Mesodermal cell (in vitro differentiated cells): ENCODE measurements around the gene CAMKK2.
"Not testable (repeated sequence)": the region's sequence is repeated elsewhere in the genome, so short reads cannot be mapped to it uniquely, and the experiment has no call there.

Experiments
- H3K27ac ChIP-seq: 2 replicates; pipeline ENCODE4 v1.7.0; 2013; ENCODE audit warnings: mild to moderate bottlenecking, low read depth, low read length, moderate library complexity; ENCODE audit not compliant: severe bottlenecking
- H3K36me3 ChIP-seq: 2 replicates; pipeline ENCODE4 v1.7.1; 2013; ENCODE audit warnings: mild to moderate bottlenecking, low read length, moderate library complexity; ENCODE audit not compliant: control insufficient read depth, insufficient read depth
- H3K4me1 ChIP-seq: one replicate; pipeline ENCODE4 v1.7.1; 2013; ENCODE audit warnings: mild to moderate bottlenecking, low read length; ENCODE audit not compliant: insufficient read depth, control insufficient read depth, poor library complexity, severe bottlenecking
- H3K4me3 ChIP-seq: 2 replicates; pipeline ENCODE4 v1.7.0; 2013; ENCODE audit warnings: low read length, control low read depth, mild to moderate bottlenecking; ENCODE audit not compliant: insufficient read depth, poor library complexity, severe bottlenecking; ENCODE audit errors: extremely low read depth
- H3K9me3 ChIP-seq: 2 replicates; pipeline ENCODE4 v1.7.1; 2013; ENCODE audit warnings: mild to moderate bottlenecking, low read length, moderate library complexity; ENCODE audit not compliant: control insufficient read depth
- WGBS, 2 experiments: methylation state at CpG; one replicate each; pipeline ENCODE4 v1.1.5; 2013; ENCODE audit warnings: missing lambda C conversion rate in 2 of 2; ENCODE audit not compliant: insufficient coverage in 2 of 2; 5-methylcytosine and 5-hydroxymethylcytosine counted together

Gene CAMKK2

GRCh38 chr12:121326996-121327674 lies 30.6 kb upstream of the CAMKK2 start:
- no peaks in the 10 kb centered on the region for H3K4me1 ChIP-seq
- no peak overlapping the region for H3K4me3 ChIP-seq
- WGBS, 2 experiments, result 97% methylated on average over 20 of the region's 21 CpGs
- no peaks in the 10 kb centered on the region for H3K9me3 ChIP-seq
- no peak overlapping the region for H3K27ac ChIP-seq
- H3K36me3 ChIP-seq, result peaks cover 89% of the 10 kb centered on the region

DNA sequence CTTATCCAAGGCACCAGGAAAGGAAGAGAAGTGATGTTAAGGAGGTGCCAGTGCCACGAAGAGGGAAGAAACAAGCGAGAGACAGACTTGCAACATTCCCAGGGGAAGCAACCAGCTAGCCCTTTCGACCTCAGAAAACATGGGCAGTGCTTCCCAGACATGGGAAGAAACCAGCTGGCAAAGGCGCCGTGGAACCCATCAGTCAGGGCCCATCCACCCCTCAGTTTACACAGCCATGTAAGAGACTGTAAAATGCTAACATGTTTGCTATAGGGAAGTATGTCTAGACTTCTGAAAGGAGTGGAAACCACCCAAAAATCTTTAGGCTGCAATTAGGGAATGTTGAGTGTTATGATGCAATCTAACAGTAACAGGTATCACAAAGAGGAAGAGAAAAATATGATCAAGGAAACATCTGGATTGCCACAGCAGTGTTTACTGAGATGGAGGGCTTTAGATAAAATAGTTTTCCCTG lies 29.4 kb upstream of the CAMKK2 start:
- WGBS, 2 experiments, result 90 to 94% methylated on average over 2 to 3 of the region's 5 CpGs
- H3K36me3 ChIP-seq, result peaks cover 83% of the 10 kb centered on the region
- no peak overlapping the region for H3K27ac ChIP-seq
- H3K4me1 ChIP-seq, result no peaks in the 10 kb centered on the region
- H3K4me3 ChIP-seq, result no peak overlapping the region
- no peaks in the 10 kb centered on the region for H3K9me3 ChIP-seq

DNA sequence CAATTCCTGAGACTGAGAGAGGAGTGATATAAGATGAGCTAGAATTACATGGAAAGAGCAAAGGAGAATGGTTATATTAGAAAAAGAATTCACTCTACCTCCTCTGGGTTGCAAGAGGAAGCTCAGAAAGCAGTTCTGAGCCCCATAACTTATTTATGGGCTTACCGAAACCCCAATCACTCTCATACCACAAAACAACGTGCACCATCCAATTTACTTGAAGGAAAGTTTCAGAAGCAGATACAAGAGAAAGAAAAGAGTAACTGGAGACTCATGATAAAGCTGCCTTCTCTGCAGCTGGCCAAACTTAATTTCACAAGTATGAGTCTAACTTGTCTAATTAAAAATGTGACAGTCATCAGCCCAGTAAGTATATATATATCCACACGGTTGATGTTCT lies 27.4 kb upstream of the CAMKK2 start:
- WGBS, 2 experiments, result no CpG with 5 or more reads among the region's 3 CpGs
- H3K27ac ChIP-seq, result no peak overlapping the region
- H3K4me3 ChIP-seq, result no peak overlapping the region
- H3K9me3 ChIP-seq, result no peaks in the 10 kb centered on the region
- peaks cover 72% of the 10 kb centered on the region for H3K36me3 ChIP-seq
- no peaks in the 10 kb centered on the region for H3K4me1 ChIP-seq

DNA sequence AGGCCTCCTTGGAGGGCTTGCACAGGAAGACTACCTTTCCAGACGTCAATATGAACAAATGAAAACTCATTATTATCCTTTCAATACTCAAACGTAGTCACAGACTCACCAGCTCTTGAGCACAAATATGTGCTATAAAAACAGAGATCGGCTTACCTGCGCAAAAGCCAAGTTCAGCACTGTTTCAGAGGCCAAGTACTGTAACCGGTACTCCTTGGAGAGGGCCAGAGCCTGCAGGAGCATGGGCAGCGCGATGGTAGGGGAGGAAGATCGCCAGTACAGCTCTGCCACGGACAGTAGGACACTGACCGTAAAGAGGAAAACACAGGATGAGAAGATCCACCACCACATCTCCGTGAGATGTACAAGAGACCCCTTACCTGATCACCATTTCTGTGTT lies 21.6 kb upstream of the CAMKK2 start:
- 94 to 98% methylated on average over 7 to 8 of the region's 11 CpGs for WGBS, 2 experiments
- Histone ChIP-seq H3K9me3 (no peaks in the 10 kb centered on the region), H3K27ac (no peak overlapping the region), H3K4me3 (no peak overlapping the region), H3K4me1 (no peaks in the 10 kb centered on the region), H3K36me3 (peaks cover 49% of the 10 kb centered on the region)

DNA sequence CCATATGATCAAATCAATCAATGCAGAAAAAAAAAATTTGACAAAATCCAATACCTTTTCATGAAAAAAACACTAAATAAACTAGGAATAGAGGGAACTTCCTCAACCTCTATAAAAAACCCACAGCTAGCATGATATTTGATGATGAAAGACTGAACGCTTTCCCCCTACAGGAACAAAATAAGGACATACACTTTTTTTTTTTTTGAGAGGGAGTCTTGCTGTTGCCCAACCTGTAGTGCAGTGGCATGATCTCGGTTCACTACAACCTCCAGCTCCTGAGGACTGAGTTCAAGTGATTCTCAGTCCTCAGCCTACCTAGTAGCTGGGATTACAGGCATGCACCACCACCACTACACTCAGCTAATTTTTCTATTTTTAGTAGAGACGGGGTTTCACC lies 17.9 kb upstream of the CAMKK2 start:
- Histone ChIP-seq H3K36me3 (peaks cover 60% of the 10 kb centered on the region), H3K4me1 (no peaks in the 10 kb centered on the region), H3K27ac (no peak overlapping the region), H3K9me3 (no peaks in the 10 kb centered on the region), H3K4me3 (no peak overlapping the region)
- WGBS, 2 experiments, result 100% methylated on average over 2 of the region's 3 CpGs

DNA sequence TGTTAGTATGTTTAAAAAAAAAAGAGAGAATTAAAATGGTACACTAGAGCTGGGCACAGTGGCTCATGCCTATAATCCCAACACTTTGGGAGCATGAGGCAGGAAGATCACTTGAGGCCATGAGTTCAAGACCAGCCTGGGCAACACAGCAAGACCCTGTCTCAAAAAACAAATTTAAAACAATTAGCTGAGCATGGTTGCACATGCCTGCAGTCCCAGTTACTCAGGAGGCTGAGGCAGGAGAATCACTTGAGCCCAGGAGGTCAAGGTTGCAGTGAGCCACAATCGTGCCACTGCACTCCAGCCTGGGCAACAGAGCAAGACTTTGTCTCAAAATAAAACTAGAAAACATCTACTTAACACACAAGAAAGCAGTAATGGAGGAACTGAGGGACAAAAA lies 13.7 kb upstream of the CAMKK2 start:
- peaks cover 51% of the 10 kb centered on the region for H3K36me3 ChIP-seq
- 80 to 89% methylated on average over 1 of the region's 1 CpG for WGBS, 2 experiments
- H3K27ac ChIP-seq, H3K4me3 ChIP-seq, H3K9me3 ChIP-seq, H3K4me1 ChIP-seq: not testable (repeated sequence)

- not testable (repeated sequence) for H3K27ac ChIP-seq, H3K9me3 ChIP-seq, H3K4me1 ChIP-seq, H3K4me3 ChIP-seq
- H3K36me3 ChIP-seq, result peaks cover 42% of the 10 kb centered on the region
- 100% methylated on average over 5 to 6 of the region's 8 CpGs for WGBS, 2 experiments
Measured at GRCh38 chr12:121307397-121307796, 10.9 kb upstream of the CAMKK2 start.

DNA sequence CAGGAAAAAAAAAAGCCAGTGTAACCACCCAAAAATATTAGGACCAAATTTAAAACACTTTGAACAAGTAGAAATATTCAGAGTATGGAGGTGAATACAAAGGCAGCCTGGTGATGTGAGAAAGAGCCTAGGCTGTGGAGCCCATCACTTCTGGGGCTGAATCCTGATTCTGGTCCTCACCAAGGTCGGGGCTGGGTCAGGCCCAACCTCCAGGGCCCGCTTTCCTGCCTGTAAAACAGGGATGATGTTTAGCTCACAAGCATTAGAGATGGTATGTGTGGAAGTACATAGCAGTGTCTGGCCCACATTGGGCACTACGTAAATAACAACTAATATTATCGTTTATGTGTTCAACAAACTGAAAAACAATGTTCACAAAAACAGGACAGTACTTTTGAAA lies 7.8 kb upstream of the CAMKK2 start:
- Histone ChIP-seq H3K27ac (no peak overlapping the region), H3K4me1 (no peaks in the 10 kb centered on the region), H3K4me3 (no peak overlapping the region), H3K36me3 (peaks cover 15% of the 10 kb centered on the region), H3K9me3 (no peaks in the 10 kb centered on the region)
- WGBS, 2 experiments, result 95 to 100% methylated on average over 3 of the region's 4 CpGs

- WGBS, 2 experiments, result 60% methylated on average over 1 of the region's 4 CpGs; no CpG with 5 or more reads in 1 of the 2 experiments
- Histone ChIP-seq H3K36me3 (no peaks in the 10 kb centered on the region), H3K27ac (no peak overlapping the region), H3K9me3 (no peaks in the 10 kb centered on the region), H3K4me1 (no peaks in the 10 kb centered on the region), H3K4me3 (no peak overlapping the region)
Measured at GRCh38 chr12:121301876-121302275, 5.4 kb upstream of the CAMKK2 start.

GRCh38 chr12:121300083-121300819 lies 3.7 kb upstream of the CAMKK2 start:
- H3K36me3 ChIP-seq, result no peaks in the 10 kb centered on the region

GRCh38 chr12:121299662-121300061 lies 3.2 kb upstream of the CAMKK2 start:
- WGBS, 2 experiments, result 91 to 97% methylated on average over 3 of the region's 4 CpGs
- Histone ChIP-seq H3K27ac (no peak overlapping the region), H3K36me3 (no peaks in the 10 kb centered on the region), H3K4me3 (no peak overlapping the region), H3K9me3 (no peaks in the 10 kb centered on the region), H3K4me1 (peaks cover 4% of the 10 kb centered on the region)

More at GRCh38 chr12:121300083-121300819, 3.7 kb upstream of the CAMKK2 start:
- Histone ChIP-seq H3K4me3 (no peak overlapping the region), H3K9me3 (no peaks in the 10 kb centered on the region), H3K4me1 (peaks cover 4% of the 10 kb centered on the region), H3K27ac (no peak overlapping the region)
- WGBS, 2 experiments, result 86 to 100% methylated on average over 2 to 3 of the region's 4 CpGs
